ENCODE data around the gene RABIF.
"Not testable (repeated sequence)": the region's sequence is repeated elsewhere in the genome, so short reads cannot be mapped to it uniquely, and the experiment has no call there.

RABIF gene

GRCh38 chr1:202834771-202835547 is 54.0 kb downstream of the RABIF start:
- Histone ChIP-seq H3K36me3 (ENCODE audit: insufficient read depth, low read length) (no peaks in the 10 kb centered on the region; the same call in 1 of the 2 replicates), H3K9me3 (ENCODE audit: control insufficient read depth, insufficient read depth, low read length) (no peaks in the 10 kb centered on the region), H3K9ac (ENCODE audit: low read depth, low read length) (no peak overlapping the region), H3K4me1 (ENCODE audit: insufficient read depth, low read length) (peaks cover 22% of the 10 kb centered on the region)

- H3K4me1 ChIP-seq (ENCODE audit: insufficient read depth, low read length) = peaks cover 18% of the 10 kb centered on the region
Measured at GRCh38 chr1:202831906-202832305, 57.0 kb downstream of the RABIF start.

GRCh38 chr1:202829223-202829622 is 59.7 kb downstream of the RABIF start:
- H3K36me3 ChIP-seq (ENCODE audit: insufficient read depth, low read length); H3K4me1 ChIP-seq (ENCODE audit: insufficient read depth, low read length); H3K9me3 ChIP-seq (ENCODE audit: control insufficient read depth, insufficient read depth, low read length); H3K9ac ChIP-seq (ENCODE audit: low read depth, low read length): not testable (repeated sequence)

More at GRCh38 chr1:202831906-202832305, 57.0 kb downstream of the RABIF start:
- Histone ChIP-seq H3K9ac (ENCODE audit: low read depth, low read length) (no peak overlapping the region), H3K9me3 (ENCODE audit: control insufficient read depth, insufficient read depth, low read length) (no peaks in the 10 kb centered on the region), H3K36me3 (ENCODE audit: insufficient read depth, low read length) (no peaks in the 10 kb centered on the region; the same call in 1 of the 2 replicates)

All from ES-I3 (cell line).